NT2/D1 (cell line): Measurements from ENCODE around the gene NES.

Source experiments
- YY1 ChIP-seq: IDR thresholded peaks from 2 replicates; pipeline ENCODE4 v1.6.1; 2011; ENCODE audit not compliant: insufficient read length, insufficient read depth
- ZNF274 ChIP-seq: IDR thresholded peaks from 2 replicates; pipeline ENCODE4 v1.6.1; 2011; ENCODE audit warnings: mild to moderate bottlenecking, low read depth, low read length

DNA sequence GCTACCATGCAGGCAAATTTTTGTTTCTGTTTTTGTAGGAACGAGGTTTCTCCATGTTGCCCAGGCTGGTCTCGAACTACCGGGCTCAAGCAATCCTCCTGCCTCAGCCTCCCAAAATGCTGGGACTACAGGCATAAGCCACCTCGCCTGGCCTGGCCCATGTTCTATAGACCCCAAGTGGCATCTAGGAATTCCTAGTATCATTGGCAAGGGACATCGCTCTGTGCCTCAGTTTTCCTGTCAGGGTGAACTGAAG, 14.5 kb downstream of the NES start:
- TF ChIP-seq ZNF274 = no peak
- TF ChIP-seq YY1 = no peak
